Fibroblast of the aortic adventitia (primary cell): ENCODE data around the gene HOMER2. TPM values are rescaled to one million over a fixed set of nuclear protein-coding genes. Genes with fewer than 3 reads are reported as not detected.

Experiments
- DNase-seq: peaks from one replicate; pipeline ENCODE4 v3.0.0-alpha.2; 2010; ENCODE audit warnings: low read depth
- H3K4me3 ChIP-seq: 2 replicates; pipeline ENCODE4 v1.5.1; 2011; ENCODE audit warnings: low read depth, mild to moderate bottlenecking, control low read depth, low read length, moderate library complexity
- CTCF ChIP-seq: IDR thresholded peaks from 2 replicates; pipeline ENCODE4 v1.5.1; 2011; ENCODE audit warnings: mild to moderate bottlenecking, low read length, control low read depth, inconsistent platforms; ENCODE audit not compliant: insufficient read depth
- total RNA-seq: library from RNA; depleted of rRNA; stranded (reverse); fragments of >200 nt; gene quantifications from 2 replicates; pipeline ENCODE4 v1.2.3, GENCODE V29; 2012; ENCODE audit warnings: low replicate concordance

The HOMER2 gene
- total RNA-seq, 1 donor, result 5.4 TPM

- TF ChIP-seq CTCF, result no peak
- H3K4me3 ChIP-seq, result no peak overlapping the region
- no peak for DNase-seq
Observed at GRCh38 chr15:82921939-82922338, 30.6 kb downstream of the HOMER2 start.

- no peak for DNase-seq
- H3K4me3 ChIP-seq, result no peak overlapping the region
- no peak for TF ChIP-seq CTCF
Observed at GRCh38 chr15:82921242-82921641, 31.3 kb downstream of the HOMER2 start.

- H3K4me3 ChIP-seq, result no peak overlapping the region
- no peak for TF ChIP-seq CTCF
- DNase-seq, result no peak
Observed at GRCh38 chr15:82919231-82919886, 33.2 kb downstream of the HOMER2 start.

GRCh38 chr15:82918607-82919230 lies 33.8 kb downstream of the HOMER2 start:
- TF ChIP-seq CTCF, result no peak
- no peak overlapping the region for H3K4me3 ChIP-seq
- DNase-seq, result no peak

GRCh38 chr15:82918162-82918561 lies 34.4 kb downstream of the HOMER2 start:
- no peak for DNase-seq
- no peak for TF ChIP-seq CTCF
- no peak overlapping the region for H3K4me3 ChIP-seq

- TF ChIP-seq CTCF, result no peak
- H3K4me3 ChIP-seq, result no peak overlapping the region
- no peak for DNase-seq
Observed at GRCh38 chr15:82917249-82917648, 35.3 kb downstream of the HOMER2 start.
